Measurements from ENCODE around the gene VANGL1. TPM values are rescaled to one million over a fixed set of nuclear protein-coding genes. Genes with fewer than 3 reads are reported as not detected.

Gene VANGL1
- polyA plus RNA-seq, 1 donor = 16.8 TPM

GRCh38 chr1:115642168-115643072 lies 650 bp downstream of the VANGL1 start:
- peak; percentile 66 for DNase-seq

GRCh38 chr1:115643225-115643624 lies 1.5 kb downstream of the VANGL1 start:
- no peak for DNase-seq

GRCh38 chr1:115643666-115644065 lies 1.9 kb downstream of the VANGL1 start:
- no peak for DNase-seq

- DNase-seq = no peak
Observed at GRCh38 chr1:115644109-115644508, 2.3 kb downstream of the VANGL1 start.

- DNase-seq = no peak
Observed at GRCh38 chr1:115647047-115647446, 5.3 kb downstream of the VANGL1 start.

GRCh38 chr1:115647507-115647906 lies 5.7 kb downstream of the VANGL1 start:
- DNase-seq = no peak

- no peak for DNase-seq
Observed at GRCh38 chr1:115647919-115648650, 6.3 kb downstream of the VANGL1 start.

GRCh38 chr1:115648717-115649691 lies 7.2 kb downstream of the VANGL1 start:
- DNase-seq = no peak

- no peak for DNase-seq
Observed at GRCh38 chr1:115649964-115650363, 8.2 kb downstream of the VANGL1 start.

GRCh38 chr1:115650961-115651360 lies 9.2 kb downstream of the VANGL1 start:
- no peak for DNase-seq

GRCh38 chr1:115651391-115651790 lies 9.6 kb downstream of the VANGL1 start:
- DNase-seq = no peak

- no peak for DNase-seq
Observed at GRCh38 chr1:115652236-115652788, 10.5 kb downstream of the VANGL1 start.

- DNase-seq = no peak
Observed at GRCh38 chr1:115654125-115654524, 12.4 kb downstream of the VANGL1 start.

GRCh38 chr1:115654663-115655305 lies 13.0 kb downstream of the VANGL1 start:
- DNase-seq = no peak

- no peak for DNase-seq
Observed at GRCh38 chr1:115655306-115655663, 13.5 kb downstream of the VANGL1 start.

- DNase-seq = no peak
Observed at GRCh38 chr1:115655916-115656315, 14.1 kb downstream of the VANGL1 start.

GRCh38 chr1:115656461-115657077 lies 14.8 kb downstream of the VANGL1 start:
- DNase-seq = no peak

GRCh38 chr1:115658646-115659045 lies 16.9 kb downstream of the VANGL1 start:
- DNase-seq = no peak

- DNase-seq = no peak
Observed at GRCh38 chr1:115660151-115660550, 18.4 kb downstream of the VANGL1 start.

- DNase-seq = no peak
Observed at GRCh38 chr1:115661157-115661556, 19.4 kb downstream of the VANGL1 start.
